HepG2 (cell line): ENCODE data around the gene ZBTB21. TPM values are rescaled to one million over a fixed set of nuclear protein-coding genes. Genes with fewer than 3 reads are reported as not detected.

Source experiments
- BATF2 ChIP-seq: sonication (generic); formaldehyde crosslinking; IDR thresholded peaks from 2 replicates; pipeline ENCODE4 v1.8.0; 2022; ENCODE audit warnings: mild to moderate bottlenecking, missing genetic modification reagents, moderate library complexity
- FIP1L1 ChIP-seq: fragments of 200-400 bp; formaldehyde crosslinking; IDR thresholded peaks from 2 replicates; pipeline ENCODE4 v1.6.1; 2018; ENCODE audit warnings: low read depth, mild to moderate bottlenecking, low read length, moderate library complexity, borderline replicate concordance; ENCODE audit not compliant: insufficient read depth
- MEF2D ChIP-seq: sonication (generic); formaldehyde crosslinking; IDR thresholded peaks from 2 replicates; pipeline ENCODE4 v1.5.1; 2020; ENCODE audit warnings: mild to moderate bottlenecking, missing genetic modification reagents
- NFAT5 ChIP-seq: sonication (generic); formaldehyde crosslinking; IDR thresholded peaks from 2 replicates; pipeline ENCODE4 v1.4.0; 2020; ENCODE audit warnings: missing genetic modification reagents
- NR2F6 ChIP-seq, 2 experiments: IDR thresholded peaks; 2 replicates each; pipeline ENCODE4 v1.6.1; 2016; ENCODE audit warnings: antibody characterized with exemption in 1 of 2, mild to moderate bottlenecking in 1 of 2
- SETDB1 ChIP-seq: sonication (generic); formaldehyde crosslinking; IDR thresholded peaks from 2 replicates; pipeline ENCODE4 v1.5.1; 2020; ENCODE audit warnings: missing genetic modification reagents, mild to moderate bottlenecking, borderline replicate concordance
- TBX2 ChIP-seq: sonication (generic); formaldehyde crosslinking; IDR thresholded peaks from 2 replicates; pipeline ENCODE4 v1.5.0; 2020; ENCODE audit warnings: missing genetic modification reagents, mild to moderate bottlenecking, borderline replicate concordance
- ZBTB1 ChIP-seq: sonication (generic); formaldehyde crosslinking; IDR thresholded peaks from 2 replicates; pipeline ENCODE4 v1.4.0; 2020; ENCODE audit warnings: missing genetic modification reagents, borderline replicate concordance
- ZFY ChIP-seq: sonication (generic); formaldehyde crosslinking; IDR thresholded peaks from 2 replicates; pipeline ENCODE4 v1.4.0; 2020; ENCODE audit warnings: missing genetic modification reagents
- ZNF24 ChIP-seq: fragments of 450-650 bp; IDR thresholded peaks from 2 replicates; pipeline ENCODE4 v1.6.1; 2017; ENCODE audit warnings: antibody characterized with exemption, mild to moderate bottlenecking
- ZNF276 ChIP-seq: sonication (generic); formaldehyde crosslinking; IDR thresholded peaks from 2 replicates; pipeline ENCODE4 v1.4.0; 2020; ENCODE audit warnings: mild to moderate bottlenecking, low read depth, missing genetic modification reagents
- ZNF770 ChIP-seq: sonication (generic); formaldehyde crosslinking; IDR thresholded peaks from 2 replicates; pipeline ENCODE4 v1.5.0; 2020; ENCODE audit warnings: mild to moderate bottlenecking, missing genetic modification reagents
- polyA plus RNA-seq, 8 experiments: library from polyadenylated mRNA; depleted of rRNA in 3 of 8; stranded (reverse) in 7 of 8; unstranded in 1 of 8; fragments of >200 nt; fragmentation: Illumina TruSeq in 4 of 8; extraction: Trizol in 4 of 8; gene quantifications; 2 replicates each; pipeline versions ENCODE4 v1.2.1 to v1.2.3, GENCODE V29; 2011 to 2016; ENCODE audit warnings: low read depth in 4 of 8, missing spikeins in 1 of 8, mixed read lengths in 1 of 8; ENCODE audit not compliant: insufficient read depth in 1 of 8
- total RNA-seq, 5 experiments: library from RNA; depleted of rRNA; stranded (reverse); fragments of >200 nt; fragmentation: Illumina TruSeq; extraction: Trizol; gene quantifications; 2 replicates each; pipeline ENCODE4 v1.2.3, GENCODE V29; 2016; ENCODE audit warnings: low read depth in 1 of 5
- TF ChIP-seq, protein P1 (sequence below): sonication (generic); formaldehyde crosslinking; IDR thresholded peaks from 2 replicates; pipeline ENCODE4 v1.8.0; 2022; ENCODE audit warnings: missing genetic modification reagents, mild to moderate bottlenecking, moderate library complexity, borderline replicate concordance
- TF ChIP-seq, protein P2 (sequence below): sonication (generic); formaldehyde crosslinking; IDR thresholded peaks from 2 replicates; pipeline ENCODE4 v1.4.0; 2020; ENCODE audit warnings: mild to moderate bottlenecking, missing genetic modification reagents
- TF ChIP-seq, protein P3 (sequence below): sonication (generic); formaldehyde crosslinking; conservative IDR thresholded peaks from 2 replicates; pipeline ENCODE4 v1.4.0; 2020; ENCODE audit warnings: missing genetic modification reagents

The ZBTB21 gene
- total and polyA plus RNA-seq, 2 of the 13 experiments (the other 11 are each of a cell fraction or from before 2014, with no cell fraction given) = 4.5 to 6.1 TPM

GRCh38 chr21:42037943-42038342 lies 27.8 kb upstream of the ZBTB21 start (continued):
- no peak for TF ChIP-seq ZBTB1 (CRISPR knock-in tag)
- TF ChIP-seq, protein P1, sequence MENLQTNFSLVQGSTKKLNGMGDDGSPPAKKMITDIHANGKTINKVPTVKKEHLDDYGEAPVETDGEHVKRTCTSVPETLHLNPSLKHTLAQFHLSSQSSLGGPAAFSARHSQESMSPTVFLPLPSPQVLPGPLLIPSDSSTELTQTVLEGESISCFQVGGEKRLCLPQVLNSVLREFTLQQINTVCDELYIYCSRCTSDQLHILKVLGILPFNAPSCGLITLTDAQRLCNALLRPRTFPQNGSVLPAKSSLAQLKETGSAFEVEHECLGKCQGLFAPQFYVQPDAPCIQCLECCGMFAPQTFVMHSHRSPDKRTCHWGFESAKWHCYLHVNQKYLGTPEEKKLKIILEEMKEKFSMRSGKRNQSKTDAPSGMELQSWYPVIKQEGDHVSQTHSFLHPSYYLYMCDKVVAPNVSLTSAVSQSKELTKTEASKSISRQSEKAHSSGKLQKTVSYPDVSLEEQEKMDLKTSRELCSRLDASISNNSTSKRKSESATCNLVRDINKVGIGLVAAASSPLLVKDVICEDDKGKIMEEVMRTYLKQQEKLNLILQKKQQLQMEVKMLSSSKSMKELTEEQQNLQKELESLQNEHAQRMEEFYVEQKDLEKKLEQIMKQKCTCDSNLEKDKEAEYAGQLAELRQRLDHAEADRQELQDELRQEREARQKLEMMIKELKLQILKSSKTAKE (CRISPR knock-in tag) = no peak
- no peak for TF ChIP-seq MEF2D (CRISPR knock-in tag)
- TF ChIP-seq FIP1L1 = no peak
- TF ChIP-seq ZNF24 = peak; percentile 34; the same call in 1 of the 2 replicates
- TF ChIP-seq, protein P2, sequence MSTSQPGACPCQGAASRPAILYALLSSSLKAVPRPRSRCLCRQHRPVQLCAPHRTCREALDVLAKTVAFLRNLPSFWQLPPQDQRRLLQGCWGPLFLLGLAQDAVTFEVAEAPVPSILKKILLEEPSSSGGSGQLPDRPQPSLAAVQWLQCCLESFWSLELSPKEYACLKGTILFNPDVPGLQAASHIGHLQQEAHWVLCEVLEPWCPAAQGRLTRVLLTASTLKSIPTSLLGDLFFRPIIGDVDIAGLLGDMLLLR (CRISPR knock-in tag) = no peak
- TF ChIP-seq TBX2 (CRISPR knock-in tag) = peak; percentile 82
- no peak for TF ChIP-seq BATF2 (CRISPR knock-in tag)
- TF ChIP-seq ZFY (CRISPR knock-in tag) = 0 out of 2 replicates have a peak, but pooled peaks have one; percentile 32
- TF ChIP-seq NR2F6 (IDR thresholded peaks at IDR 0.05) = no peak
- peak; percentile 40; the same call in 1 of the 2 replicates for TF ChIP-seq NR2F6 (CRISPR knock-in tag; IDR thresholded peaks at IDR 0.05)
- TF ChIP-seq, protein P3, sequence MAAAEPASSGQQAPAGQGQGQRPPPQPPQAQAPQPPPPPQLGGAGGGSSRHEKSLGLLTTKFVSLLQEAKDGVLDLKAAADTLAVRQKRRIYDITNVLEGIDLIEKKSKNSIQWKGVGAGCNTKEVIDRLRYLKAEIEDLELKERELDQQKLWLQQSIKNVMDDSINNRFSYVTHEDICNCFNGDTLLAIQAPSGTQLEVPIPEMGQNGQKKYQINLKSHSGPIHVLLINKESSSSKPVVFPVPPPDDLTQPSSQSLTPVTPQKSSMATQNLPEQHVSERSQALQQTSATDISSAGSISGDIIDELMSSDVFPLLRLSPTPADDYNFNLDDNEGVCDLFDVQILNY (CRISPR knock-in tag) = no peak
- no peak for TF ChIP-seq SETDB1 (CRISPR knock-in tag)
- no peak for TF ChIP-seq ZNF276 (CRISPR knock-in tag)
- no peak for TF ChIP-seq NFAT5 (CRISPR knock-in tag)
- TF ChIP-seq ZNF770 (CRISPR knock-in tag) = no peak
